ENCODE data around the gene ZNF75A.

The ZNF75A gene

GRCh38 chr16:3349175-3349574 lies 43.9 kb downstream of the ZNF75A start:
- H3K27me3 ChIP-seq (replicated peaks) = no peaks in the 10 kb centered on the region
- H3K27ac ChIP-seq = no peak overlapping the region
- H3K36me3 ChIP-seq (replicated peaks) = no peaks in the 10 kb centered on the region
- in situ Hi-C loops (cut with HindIII; ENCODE audit: low pct_ligation_motif_present, low sequenced_read_pairs) = no loop called here
- TF ChIP-seq CTCF (IDR thresholded peaks at IDR 0.05; ENCODE audit: low read depth, low read length, missing control alignments) = no peak
- H3K4me3 ChIP-seq (ENCODE audit: low read depth, low read length) = no peak overlapping the region
- DNase-seq = no peak

- Histone ChIP-seq H3K27me3 (replicated peaks) (no peaks in the 10 kb centered on the region), H3K27ac (no peak within 1 kb of the TSS), H3K4me3 (ENCODE audit: low read depth, low read length) (no peak within 1 kb of the TSS), H3K36me3 (replicated peaks) (no peaks in the 10 kb centered on the region)
- DNase-seq = no peak
- no peak for TF ChIP-seq CTCF (IDR thresholded peaks at IDR 0.05; ENCODE audit: low read depth, low read length, missing control alignments)
- in situ Hi-C loops (cut with HindIII; ENCODE audit: low pct_ligation_motif_present, low sequenced_read_pairs) = no loop called here
Observed at GRCh38 chr16:3355589-3355988, 50.3 kb downstream of the ZNF75A start, which contains the start of gene OR2C1. Gene OR2C1 (plus strand): TSS chr16:3355889. CDS start chr16:3355941, 52 bp downstream.

- no peak for DNase-seq
- no peak for TF ChIP-seq CTCF (IDR thresholded peaks at IDR 0.05; ENCODE audit: low read depth, low read length, missing control alignments)
- no peaks in the 10 kb centered on the region for H3K27me3 ChIP-seq (replicated peaks)
- no peak overlapping the region for H3K27ac ChIP-seq
- H3K4me3 ChIP-seq (ENCODE audit: low read depth, low read length) = no peak overlapping the region
- in situ Hi-C loops (cut with HindIII; ENCODE audit: low pct_ligation_motif_present, low sequenced_read_pairs) = no loop called here
- no peaks in the 10 kb centered on the region for H3K36me3 ChIP-seq (replicated peaks)
Observed at GRCh38 chr16:3356118-3356517, 50.8 kb downstream of the ZNF75A start.

GRCh38 chr16:3358871-3359270 lies 53.6 kb downstream of the ZNF75A start:
- no peaks in the 10 kb centered on the region for H3K27me3 ChIP-seq (replicated peaks)
- H3K4me3 ChIP-seq (ENCODE audit: low read depth, low read length) = no peak overlapping the region
- TF ChIP-seq CTCF (IDR thresholded peaks at IDR 0.05; ENCODE audit: low read depth, low read length, missing control alignments) = no peak
- no peak for DNase-seq
- H3K27ac ChIP-seq = no peak overlapping the region
- in situ Hi-C loops (cut with HindIII; ENCODE audit: low pct_ligation_motif_present, low sequenced_read_pairs) = no loop called here
- no peaks in the 10 kb centered on the region for H3K36me3 ChIP-seq (replicated peaks)

GRCh38 chr16:3362931-3363330 lies 57.6 kb downstream of the ZNF75A start:
- in situ Hi-C loops (cut with HindIII; ENCODE audit: low pct_ligation_motif_present, low sequenced_read_pairs) = no loop called here
- H3K4me3 ChIP-seq (ENCODE audit: low read depth, low read length) = no peak overlapping the region
- no peaks in the 10 kb centered on the region for H3K27me3 ChIP-seq (replicated peaks)
- no peaks in the 10 kb centered on the region for H3K36me3 ChIP-seq (replicated peaks)
- DNase-seq = no peak
- H3K27ac ChIP-seq = no peak overlapping the region
- no peak for TF ChIP-seq CTCF (IDR thresholded peaks at IDR 0.05; ENCODE audit: low read depth, low read length, missing control alignments)

GRCh38 chr16:3363793-3364192 lies 58.5 kb downstream of the ZNF75A start:
- no peak for DNase-seq
- no peak overlapping the region for H3K27ac ChIP-seq
- in situ Hi-C loops (cut with HindIII; ENCODE audit: low pct_ligation_motif_present, low sequenced_read_pairs) = no loop called here
- no peaks in the 10 kb centered on the region for H3K36me3 ChIP-seq (replicated peaks)
- no peaks in the 10 kb centered on the region for H3K27me3 ChIP-seq (replicated peaks)
- TF ChIP-seq CTCF (IDR thresholded peaks at IDR 0.05; ENCODE audit: low read depth, low read length, missing control alignments) = no peak
- H3K4me3 ChIP-seq (ENCODE audit: low read depth, low read length) = no peak overlapping the region

All from brain microvascular endothelial cell (primary cell).